Upper lobe of left lung (tissue), 4 donors: Measurements from ENCODE around the gene MOCS1.

Experiments used
- EP300 ChIP-seq, 4 donors: sonication (generic); formaldehyde crosslinking; IDR thresholded peaks; one replicate each; pipeline ENCODE4 v1.5.1; 2017; ENCODE audit warnings: antibody characterized with exemption in 4 of 4, control low read depth in 2 of 4
- TF ChIP-seq, protein P1 (sequence below), 6 experiments: fragments of 450-650 bp in 4 of 6; fragments of 200-600 bp in 2 of 6; sonication (generic) in 2 of 6; IDR thresholded peaks; one replicate each; pipeline ENCODE4 v1.5.1; 2016 to 2019; ENCODE audit warnings: antibody characterized with exemption in 6 of 6

DNA sequence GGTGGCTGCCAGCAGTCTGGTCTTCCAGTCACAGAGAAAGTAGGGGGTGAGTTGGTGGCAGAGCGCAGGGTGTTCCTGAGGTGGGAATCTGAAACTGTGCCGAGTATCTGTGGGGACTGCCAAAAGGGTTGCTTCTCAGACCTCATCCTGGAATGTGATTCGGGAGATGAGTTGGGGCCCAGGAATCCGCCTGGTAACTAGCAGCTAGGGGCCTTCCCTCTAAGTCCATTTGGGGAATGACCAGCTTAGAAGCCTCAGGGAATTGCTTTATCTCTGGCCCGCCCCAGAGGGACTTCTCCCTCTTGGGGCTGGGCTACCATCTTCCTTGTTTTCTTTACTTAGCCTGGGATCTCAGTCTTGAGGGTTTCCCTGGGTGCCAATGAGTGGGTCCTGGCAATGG is 49.6 kb downstream of the MOCS1 start:
- TF ChIP-seq, protein P1, sequence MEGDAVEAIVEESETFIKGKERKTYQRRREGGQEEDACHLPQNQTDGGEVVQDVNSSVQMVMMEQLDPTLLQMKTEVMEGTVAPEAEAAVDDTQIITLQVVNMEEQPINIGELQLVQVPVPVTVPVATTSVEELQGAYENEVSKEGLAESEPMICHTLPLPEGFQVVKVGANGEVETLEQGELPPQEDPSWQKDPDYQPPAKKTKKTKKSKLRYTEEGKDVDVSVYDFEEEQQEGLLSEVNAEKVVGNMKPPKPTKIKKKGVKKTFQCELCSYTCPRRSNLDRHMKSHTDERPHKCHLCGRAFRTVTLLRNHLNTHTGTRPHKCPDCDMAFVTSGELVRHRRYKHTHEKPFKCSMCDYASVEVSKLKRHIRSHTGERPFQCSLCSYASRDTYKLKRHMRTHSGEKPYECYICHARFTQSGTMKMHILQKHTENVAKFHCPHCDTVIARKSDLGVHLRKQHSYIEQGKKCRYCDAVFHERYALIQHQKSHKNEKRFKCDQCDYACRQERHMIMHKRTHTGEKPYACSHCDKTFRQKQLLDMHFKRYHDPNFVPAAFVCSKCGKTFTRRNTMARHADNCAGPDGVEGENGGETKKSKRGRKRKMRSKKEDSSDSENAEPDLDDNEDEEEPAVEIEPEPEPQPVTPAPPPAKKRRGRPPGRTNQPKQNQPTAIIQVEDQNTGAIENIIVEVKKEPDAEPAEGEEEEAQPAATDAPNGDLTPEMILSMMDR (IDR thresholded peaks at IDR 0.05), result no peak
- no peak for TF ChIP-seq EP300 (IDR thresholded peaks at IDR 0.05)
